HG03159 (cell line): ENCODE results near the gene PRR23C.

Experiments used
- ATAC-seq: cut with Tn5 transposase; IDR thresholded peaks from one replicate; pipeline ENCODE4 v1.9.1; 2021; ENCODE audit warnings: mild to moderate bottlenecking, moderate library complexity; ENCODE audit not compliant: unreplicated experiment

The PRR23C gene

DNA sequence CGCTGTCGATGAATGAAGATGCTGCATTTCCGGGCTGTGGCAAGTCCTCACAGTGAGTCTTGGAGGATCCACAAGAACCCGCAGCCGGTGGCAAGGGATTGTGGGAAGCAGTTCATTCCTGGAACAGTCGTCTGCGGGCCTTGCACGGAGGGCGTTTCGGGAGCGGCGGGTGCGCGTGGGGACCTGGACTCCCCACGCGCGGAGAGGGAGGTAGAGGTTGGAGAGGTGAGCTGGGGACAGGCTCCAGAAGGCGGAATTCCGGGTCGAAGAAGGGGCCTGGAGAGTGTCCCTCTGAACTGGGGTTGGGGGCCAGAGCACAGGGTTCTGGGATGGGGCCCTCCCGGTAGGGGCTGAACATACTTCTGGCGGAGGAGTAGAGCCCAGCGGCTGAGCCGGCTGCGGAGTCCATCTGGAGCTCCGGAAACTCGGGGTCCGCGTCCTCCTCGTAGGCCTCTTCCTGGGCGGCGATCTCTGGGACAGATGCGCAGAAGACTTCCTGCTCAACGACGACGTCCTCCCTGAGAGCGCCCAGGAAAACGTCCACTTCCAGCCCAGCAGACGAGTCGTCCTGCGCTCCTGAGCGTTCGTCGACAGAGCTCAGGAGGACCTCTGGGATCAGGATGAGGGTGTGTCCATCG, 39.2 kb downstream of the PRR23C start:
- ATAC-seq = no peak

GRCh38 chr3:138995706-138996105, 49.0 kb downstream of the PRR23C start:
- ATAC-seq = no peak
